ENCODE measurements around the gene TRIM4. TPM values are rescaled to one million over a fixed set of nuclear protein-coding genes. Genes with fewer than 3 reads are reported as not detected.

The TRIM4 gene
- total RNA-seq, 1 experiment from 2014 or later, result 6.9 TPM

DNA sequence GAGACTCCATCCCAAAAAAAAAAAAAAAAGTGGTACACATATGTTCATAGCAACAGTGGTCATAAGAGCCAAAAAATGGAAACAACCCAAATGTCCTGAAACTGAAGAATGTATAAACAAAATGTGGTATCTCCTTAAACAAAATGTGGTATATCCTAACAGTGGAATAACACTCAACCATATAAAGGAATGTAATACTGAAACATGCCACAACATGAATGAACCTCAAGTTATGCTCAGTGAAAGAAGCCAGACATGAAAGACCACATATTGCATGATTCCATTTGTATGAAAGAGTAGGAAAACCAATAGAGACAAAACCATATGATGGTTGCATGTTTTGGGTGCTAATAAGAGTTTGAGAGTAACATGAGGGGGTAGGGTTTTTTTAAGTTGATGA, 7.0 kb upstream of the TRIM4 start:
- Mint-ChIP-seq H3K36me3 (ENCODE audit: insufficient read depth in 1 of 3, low read depth in 3 of 3) (peaks cover 7 to 24% (median 11%) of the 10 kb centered on the region in 3 experiments), H3K9me3 (peaks cover 9 to 14% of the 10 kb centered on the region in 2 experiments)

More for the DNA sequence above, 7.0 kb upstream of the TRIM4 start:
- no peak overlapping the region for H3K14ac ChIP-seq (ENCODE audit: insufficient read depth, low read length)
- H3K23ac ChIP-seq (ENCODE audit: insufficient read length, low read depth, low read length), result no peak overlapping the region
- H4K8ac ChIP-seq (replicated peaks; ENCODE audit: insufficient read length, low read depth, low read length), result no peak overlapping the region
- H3K27ac ChIP-seq (ENCODE audit: insufficient read length, low read depth, low read length), result no peak overlapping the region
- H4K91ac ChIP-seq (ENCODE audit: insufficient read length, low read depth, low read length), result no peak overlapping the region
- no peak overlapping the region for H4K5ac ChIP-seq (ENCODE audit: insufficient read length, low read depth, low read length)
- H3K4me1 ChIP-seq (ENCODE audit: insufficient read depth, low read length), result no peaks in the 10 kb centered on the region; the same call in 1 of the 2 replicates
- H3K4ac ChIP-seq (ENCODE audit: low read depth, low read length), result no peak overlapping the region
- H2AFZ ChIP-seq (ENCODE audit: low read length), result no peak overlapping the region
- H2BK12ac ChIP-seq (ENCODE audit: insufficient read length, low read depth, low read length), result no peak overlapping the region
- H3K4me3 Mint-ChIP-seq, result no peak overlapping the region
- no peak overlapping the region for H3K27ac Mint-ChIP-seq
- H3K27me3 ChIP-seq (ENCODE audit: insufficient read depth, low read length), result no peaks in the 10 kb centered on the region
- H2BK20ac ChIP-seq (ENCODE audit: low read depth, low read length, poor library complexity, severe bottlenecking), result no peak overlapping the region
- TF ChIP-seq, protein P1, sequence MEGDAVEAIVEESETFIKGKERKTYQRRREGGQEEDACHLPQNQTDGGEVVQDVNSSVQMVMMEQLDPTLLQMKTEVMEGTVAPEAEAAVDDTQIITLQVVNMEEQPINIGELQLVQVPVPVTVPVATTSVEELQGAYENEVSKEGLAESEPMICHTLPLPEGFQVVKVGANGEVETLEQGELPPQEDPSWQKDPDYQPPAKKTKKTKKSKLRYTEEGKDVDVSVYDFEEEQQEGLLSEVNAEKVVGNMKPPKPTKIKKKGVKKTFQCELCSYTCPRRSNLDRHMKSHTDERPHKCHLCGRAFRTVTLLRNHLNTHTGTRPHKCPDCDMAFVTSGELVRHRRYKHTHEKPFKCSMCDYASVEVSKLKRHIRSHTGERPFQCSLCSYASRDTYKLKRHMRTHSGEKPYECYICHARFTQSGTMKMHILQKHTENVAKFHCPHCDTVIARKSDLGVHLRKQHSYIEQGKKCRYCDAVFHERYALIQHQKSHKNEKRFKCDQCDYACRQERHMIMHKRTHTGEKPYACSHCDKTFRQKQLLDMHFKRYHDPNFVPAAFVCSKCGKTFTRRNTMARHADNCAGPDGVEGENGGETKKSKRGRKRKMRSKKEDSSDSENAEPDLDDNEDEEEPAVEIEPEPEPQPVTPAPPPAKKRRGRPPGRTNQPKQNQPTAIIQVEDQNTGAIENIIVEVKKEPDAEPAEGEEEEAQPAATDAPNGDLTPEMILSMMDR (conservative IDR thresholded peaks at IDR 0.05), result no peak
- no peak overlapping the region for H2BK120ac ChIP-seq (ENCODE audit: low read depth, low read length, poor library complexity, severe bottlenecking)
- no peak overlapping the region for H3K9ac ChIP-seq (ENCODE audit: extremely low read depth, insufficient read length, low read length)
- H3K23me2 ChIP-seq (ENCODE audit: insufficient read length, low read depth, low read length, poor library complexity, severe bottlenecking), result peaks cover 4% of the 10 kb centered on the region
- no peak overlapping the region for H2BK15ac ChIP-seq (ENCODE audit: low read depth, low read length)
- no peak overlapping the region for H3T11ph ChIP-seq (ENCODE audit: low read length)
- no peak overlapping the region for H2BK5ac ChIP-seq (ENCODE audit: insufficient read length, low read length)
- H3K56ac ChIP-seq (ENCODE audit: insufficient read length, low read depth, low read length), result no peak overlapping the region
- H3K79me2 ChIP-seq (ENCODE audit: insufficient read depth, low read length), result no peaks in the 10 kb centered on the region
- no peak for DNase-seq
- H4K20me1 ChIP-seq (ENCODE audit: control insufficient read depth, insufficient read depth, insufficient read length), result no peaks in the 10 kb centered on the region
- no peaks in the 10 kb centered on the region for H3K79me1 ChIP-seq (ENCODE audit: insufficient read depth, low read depth, low read length, poor library complexity, severe bottlenecking)
- no peak overlapping the region for H2AK5ac ChIP-seq (ENCODE audit: insufficient read length, low read length)
- H3K18ac ChIP-seq (ENCODE audit: insufficient read length, low read depth, low read length), result no peak overlapping the region
- peaks cover 21 to 23% of the 10 kb centered on the region in 2 experiments for H3K4me1 Mint-ChIP-seq
- peaks cover 15% of the 10 kb centered on the region for H3K27me3 Mint-ChIP-seq (ENCODE audit: low read depth)
- no peaks in the 10 kb centered on the region for H3K9me3 ChIP-seq (ENCODE audit: control insufficient read depth, low read depth, low read length)
- H3K4me2 ChIP-seq (ENCODE audit: insufficient read depth, insufficient read length, low read length), result no peak overlapping the region
